A673 (cell line): ENCODE data around the gene PCNX1.

Experiments
- CTCF ChIP-seq: fragments of 300-800, 200-600 bp; sonication (generic); conservative IDR thresholded peaks from 2 replicates; pipeline ENCODE4 v1.5.1; 2017; ENCODE audit warnings: low read depth, mild to moderate bottlenecking, antibody characterized with exemption, low read length, moderate library complexity, mixed read lengths
- EZH2 ChIP-seq: fragments of 200-600 bp; sonication (generic); IDR thresholded peaks from 2 replicates; pipeline ENCODE4 v1.6.1; 2017; ENCODE audit warnings: borderline replicate concordance, low read depth, mild to moderate bottlenecking, mixed read lengths, antibody characterized with exemption, low read length; ENCODE audit not compliant: poor library complexity, severe bottlenecking

DNA sequence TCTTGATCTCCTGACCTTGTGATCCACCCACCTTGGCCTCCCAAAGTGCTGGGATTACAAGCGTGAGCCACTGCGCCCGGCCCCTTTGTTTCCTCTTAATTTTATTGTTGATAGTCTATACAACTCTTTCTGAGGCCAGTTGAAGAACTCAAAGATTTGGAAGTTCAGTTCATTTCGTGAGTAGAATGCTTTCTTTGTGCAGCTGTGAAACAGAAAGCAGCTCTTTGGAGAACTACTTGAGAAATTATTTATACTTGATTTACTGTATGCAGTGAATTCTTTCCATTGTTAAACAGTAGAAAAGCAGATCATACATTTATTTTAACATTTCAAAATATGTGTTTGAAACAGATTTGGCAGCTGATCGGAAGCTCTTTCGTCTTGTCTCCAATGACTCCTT, 69.3 kb downstream of the PCNX1 start:
- TF ChIP-seq EZH2 (no peak), CTCF (no peak)
